Measurements from ENCODE around the gene SGIP1. TPM values are rescaled to one million over a fixed set of nuclear protein-coding genes. Genes with fewer than 3 reads are reported as not detected.
A peak's percentile ranks its signal among the peaks of the same experiment; 100 is the strongest.

Gene SGIP1
- total and polyA plus RNA-seq, 2 experiments from 2014 or later = 4.0 to 7.7 TPM

DNA sequence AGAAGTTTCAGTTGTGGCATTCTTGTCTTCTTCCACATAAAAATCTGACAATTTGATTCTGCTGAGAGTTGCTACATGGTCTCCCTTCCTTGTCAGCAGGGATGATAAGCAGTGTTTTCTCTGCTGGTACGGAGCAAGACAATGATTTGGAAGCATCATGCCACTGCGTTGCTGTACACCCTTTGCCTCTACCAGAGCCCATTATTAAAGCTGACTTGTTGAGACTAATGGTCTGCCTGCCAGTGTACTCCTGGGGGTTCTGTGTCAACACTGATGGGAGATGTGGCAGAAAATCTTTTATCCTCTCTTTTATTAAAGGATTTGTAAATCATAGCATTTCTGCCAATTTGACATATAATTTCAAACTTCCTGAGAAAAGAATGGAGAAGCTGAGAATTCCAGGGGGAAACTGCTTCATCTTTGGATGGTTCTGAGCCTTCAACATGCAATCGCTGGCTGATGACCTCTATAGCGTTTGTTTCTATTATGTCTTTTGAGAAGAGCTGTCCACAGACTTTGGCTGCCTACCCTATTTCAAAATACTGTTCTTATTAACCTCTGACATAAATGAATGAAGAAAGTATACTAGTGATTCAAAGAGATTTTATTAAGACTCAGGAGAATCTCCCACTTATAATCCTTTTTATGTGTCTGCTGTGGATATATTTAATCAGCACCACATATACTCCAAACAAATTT is 170.4 kb downstream of the SGIP1 start:
- Histone ChIP-seq H3K4me1 (ENCODE audit: insufficient read depth) (no peaks in the 10 kb centered on the region), H3K4me2 (ENCODE audit: unreplicated experiment) (no peak overlapping the region), H3K27me3 (replicated peaks; ENCODE audit: insufficient read depth) (no peaks in the 10 kb centered on the region), H3K9ac (no peak overlapping the region), H3K27ac (no peak overlapping the region), H3K9me3 (ENCODE audit: low read depth) (no peaks in the 10 kb centered on the region), H4K20me1 (ENCODE audit: insufficient read depth) (no peaks in the 10 kb centered on the region), H3F3A (ENCODE audit: insufficient read depth) (no peaks in the 10 kb centered on the region), H3K4me3 (no peak overlapping the region), H3K9me2 (ENCODE audit: insufficient read depth) (no peaks in the 10 kb centered on the region), H2AFZ (no peak overlapping the region), H3K79me2 (ENCODE audit: insufficient read depth) (no peaks in the 10 kb centered on the region), H3K36me3 (ENCODE audit: low read depth) (no peaks in the 10 kb centered on the region)
- in situ Hi-C loops (cut with MboI) = no loop called here
- TF ChIP-seq EZH2 (IDR thresholded peaks at IDR 0.05; ENCODE audit: insufficient read depth, poor library complexity, severe bottlenecking) (no peak), EZH2phosphoT487 (IDR thresholded peaks at IDR 0.05; ENCODE audit: insufficient read depth, low read depth) (no peak)
- WGBS, 2 experiments (ENCODE audit: low coverage in 1 of 2, low lambda C conversion rate in 2 of 2, missing lambda C conversion rate in 2 of 2) = 84 to 92% methylated on average over 4 of the region's 4 CpGs
- DNase-seq = no peak

GRCh38 chr1:66705110-66705509 is 171.2 kb downstream of the SGIP1 start:
- no peak for DNase-seq
- in situ Hi-C loops (cut with MboI) = no loop called here
- Histone ChIP-seq H3K4me2 (ENCODE audit: unreplicated experiment) (no peak overlapping the region), H3K27ac (no peak overlapping the region), H2AFZ (no peak overlapping the region), H3K27me3 (replicated peaks; ENCODE audit: insufficient read depth) (no peaks in the 10 kb centered on the region), H3F3A (ENCODE audit: insufficient read depth) (no peaks in the 10 kb centered on the region), H3K4me3 (no peak overlapping the region), H3K9me3 (ENCODE audit: low read depth) (no peaks in the 10 kb centered on the region), H3K79me2 (ENCODE audit: insufficient read depth) (no peaks in the 10 kb centered on the region), H3K4me1 (ENCODE audit: insufficient read depth) (no peaks in the 10 kb centered on the region), H3K9me2 (ENCODE audit: insufficient read depth) (no peaks in the 10 kb centered on the region), H4K20me1 (ENCODE audit: insufficient read depth) (no peaks in the 10 kb centered on the region), H3K36me3 (ENCODE audit: low read depth) (no peaks in the 10 kb centered on the region), H3K9ac (no peak overlapping the region)
- WGBS, 2 experiments (ENCODE audit: low coverage in 1 of 2, low lambda C conversion rate in 2 of 2, missing lambda C conversion rate in 2 of 2) = 91 to 96% methylated on average over 5 of the region's 5 CpGs
- no peak for TF ChIP-seq EZH2phosphoT487 (IDR thresholded peaks at IDR 0.05; ENCODE audit: insufficient read depth, low read depth)
- no peak for TF ChIP-seq EZH2 (IDR thresholded peaks at IDR 0.05; ENCODE audit: insufficient read depth, poor library complexity, severe bottlenecking)

DNA sequence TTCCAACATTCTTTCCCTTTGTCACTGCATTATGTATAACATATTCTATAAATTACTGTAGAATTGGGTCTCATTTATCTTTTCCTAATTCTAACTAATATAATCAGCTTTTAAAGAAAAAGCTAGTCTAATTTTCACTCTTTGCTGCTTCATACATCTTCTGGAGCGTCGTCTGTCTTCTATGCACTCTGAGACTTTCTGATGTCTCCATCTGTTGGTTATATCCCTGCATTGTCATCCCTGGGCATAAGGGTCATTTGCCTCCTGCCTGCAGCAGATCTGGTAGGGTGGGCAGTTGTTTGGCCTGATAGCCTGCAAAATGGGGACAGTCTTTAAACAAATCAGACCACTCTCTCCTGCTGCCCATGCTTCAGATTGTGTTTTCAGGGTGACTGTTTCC is 177.5 kb downstream of the SGIP1 start:
- no peaks in the 10 kb centered on the region for H4K20me1 ChIP-seq (ENCODE audit: insufficient read depth)
- H3K79me2 ChIP-seq (ENCODE audit: insufficient read depth) = no peaks in the 10 kb centered on the region
- H3K27me3 ChIP-seq (replicated peaks; ENCODE audit: insufficient read depth) = no peaks in the 10 kb centered on the region
- TF ChIP-seq EZH2 (IDR thresholded peaks at IDR 0.05; ENCODE audit: insufficient read depth, poor library complexity, severe bottlenecking) (no peak), EZH2phosphoT487 (IDR thresholded peaks at IDR 0.05; ENCODE audit: insufficient read depth, low read depth) (no peak)
- WGBS, 2 experiments (ENCODE audit: low coverage in 1 of 2, low lambda C conversion rate in 2 of 2, missing lambda C conversion rate in 2 of 2) = 44 to 51% methylated on average over 2 of the region's 2 CpGs
- H3K9me3 ChIP-seq (ENCODE audit: low read depth) = no peaks in the 10 kb centered on the region
- no peaks in the 10 kb centered on the region for H3K4me1 ChIP-seq (ENCODE audit: insufficient read depth)
- H3K4me2 ChIP-seq (ENCODE audit: unreplicated experiment) = no peak overlapping the region
- no peaks in the 10 kb centered on the region for H3K9me2 ChIP-seq (ENCODE audit: insufficient read depth)
- H3K4me3 ChIP-seq = no peak overlapping the region
- no peak overlapping the region for H3K27ac ChIP-seq
- no peaks in the 10 kb centered on the region for H3K36me3 ChIP-seq (ENCODE audit: low read depth)
- in situ Hi-C loops (cut with MboI) = no loop called here
- peak; percentile 39 for DNase-seq
- H2AFZ ChIP-seq = no peak overlapping the region
- no peak overlapping the region for H3K9ac ChIP-seq
- H3F3A ChIP-seq (ENCODE audit: insufficient read depth) = no peaks in the 10 kb centered on the region

GRCh38 chr1:66712839-66713238 is 178.9 kb downstream of the SGIP1 start:
- Histone ChIP-seq H3K36me3 (ENCODE audit: low read depth) (no peaks in the 10 kb centered on the region), H3F3A (ENCODE audit: insufficient read depth) (no peaks in the 10 kb centered on the region), H2AFZ (no peak overlapping the region), H3K4me3 (no peak overlapping the region), H4K20me1 (ENCODE audit: insufficient read depth) (no peaks in the 10 kb centered on the region), H3K27me3 (replicated peaks; ENCODE audit: insufficient read depth) (no peaks in the 10 kb centered on the region), H3K9ac (no peak overlapping the region), H3K79me2 (ENCODE audit: insufficient read depth) (no peaks in the 10 kb centered on the region), H3K4me1 (ENCODE audit: insufficient read depth) (no peaks in the 10 kb centered on the region), H3K27ac (no peak overlapping the region), H3K4me2 (ENCODE audit: unreplicated experiment) (no peak overlapping the region), H3K9me3 (ENCODE audit: low read depth) (no peaks in the 10 kb centered on the region), H3K9me2 (ENCODE audit: insufficient read depth) (no peaks in the 10 kb centered on the region)
- in situ Hi-C loops (cut with MboI) = no loop called here
- DNase-seq = no peak
- TF ChIP-seq EZH2phosphoT487 (IDR thresholded peaks at IDR 0.05; ENCODE audit: insufficient read depth, low read depth) (no peak), EZH2 (IDR thresholded peaks at IDR 0.05; ENCODE audit: insufficient read depth, poor library complexity, severe bottlenecking) (no peak)
- 71 to 77% methylated on average over 2 of the region's 2 CpGs for WGBS, 2 experiments (ENCODE audit: low coverage in 1 of 2, low lambda C conversion rate in 2 of 2, missing lambda C conversion rate in 2 of 2)
